OCI-LY7 (cell line): ENCODE results near the gene ODF2.

ENCODE experiments used
- EZH2phosphoT487 ChIP-seq: fragments of 200-600 bp; sonication (generic); IDR thresholded peaks from 2 replicates; pipeline ENCODE4 v1.6.1; 2018; ENCODE audit warnings: low read depth, borderline replicate concordance, mild to moderate bottlenecking, mixed run types, antibody characterized with exemption, low read length, moderate library complexity, mixed read lengths
- TF ChIP-seq, protein P1 (sequence below): fragments of 200-600 bp; sonication (generic); conservative IDR thresholded peaks from 2 replicates; pipeline ENCODE4 v1.5.1; 2014; ENCODE audit warnings: mild to moderate bottlenecking, antibody characterized with exemption, low read length, moderate library complexity, mixed read lengths

DNA sequence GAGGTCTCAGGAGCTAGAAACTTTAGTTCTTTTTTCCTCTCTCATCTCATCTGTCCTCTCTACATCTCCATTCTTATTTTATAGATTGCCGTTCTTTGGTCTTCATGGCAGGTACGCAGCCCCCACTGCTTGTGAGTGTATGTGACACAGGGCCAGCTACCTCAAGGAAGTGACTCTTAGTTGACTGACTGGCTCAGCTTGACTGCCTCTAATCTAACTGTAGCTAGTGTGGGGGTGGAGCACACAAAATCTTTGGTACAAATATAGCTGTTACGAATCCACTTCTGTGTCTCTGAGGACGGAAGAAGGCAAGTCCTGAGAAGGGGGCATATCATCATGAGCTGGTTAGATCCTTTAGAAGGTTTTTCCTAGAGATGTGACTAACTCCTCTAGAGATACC, 76.8 kb downstream of the ODF2 start:
- TF ChIP-seq, protein P1, sequence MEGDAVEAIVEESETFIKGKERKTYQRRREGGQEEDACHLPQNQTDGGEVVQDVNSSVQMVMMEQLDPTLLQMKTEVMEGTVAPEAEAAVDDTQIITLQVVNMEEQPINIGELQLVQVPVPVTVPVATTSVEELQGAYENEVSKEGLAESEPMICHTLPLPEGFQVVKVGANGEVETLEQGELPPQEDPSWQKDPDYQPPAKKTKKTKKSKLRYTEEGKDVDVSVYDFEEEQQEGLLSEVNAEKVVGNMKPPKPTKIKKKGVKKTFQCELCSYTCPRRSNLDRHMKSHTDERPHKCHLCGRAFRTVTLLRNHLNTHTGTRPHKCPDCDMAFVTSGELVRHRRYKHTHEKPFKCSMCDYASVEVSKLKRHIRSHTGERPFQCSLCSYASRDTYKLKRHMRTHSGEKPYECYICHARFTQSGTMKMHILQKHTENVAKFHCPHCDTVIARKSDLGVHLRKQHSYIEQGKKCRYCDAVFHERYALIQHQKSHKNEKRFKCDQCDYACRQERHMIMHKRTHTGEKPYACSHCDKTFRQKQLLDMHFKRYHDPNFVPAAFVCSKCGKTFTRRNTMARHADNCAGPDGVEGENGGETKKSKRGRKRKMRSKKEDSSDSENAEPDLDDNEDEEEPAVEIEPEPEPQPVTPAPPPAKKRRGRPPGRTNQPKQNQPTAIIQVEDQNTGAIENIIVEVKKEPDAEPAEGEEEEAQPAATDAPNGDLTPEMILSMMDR = no peak
- TF ChIP-seq EZH2phosphoT487 = no peak
